Measurements from ENCODE around the gene RPL6.
A peak's percentile ranks its signal among the peaks of the same experiment; 100 is the strongest.

Gene RPL6

GRCh38 chr12:112386726-112387125 lies 22.7 kb downstream of the RPL6 start:
- no peak for DNase-seq
- no CpG with 5 or more reads among the region's 3 CpGs for WGBS (ENCODE audit: extremely low coverage, insufficient coverage, insufficient read length)
- Histone ChIP-seq H2AFZ (ENCODE audit: insufficient read depth, low read length, poor library complexity) (no peak overlapping the region), H4K12ac (ENCODE audit: low read depth, low read length) (no peak overlapping the region), H3K4me1 (ENCODE audit: control insufficient read depth in 1 of 2, insufficient read depth in 2 of 2, low read length in 2 of 2) (peaks cover 0 to 2% of the 10 kb centered on the region in 2 experiments), H2BK5ac (ENCODE audit: low read depth, low read length, poor library complexity) (no peak overlapping the region), H3K36me3 (ENCODE audit: control insufficient read depth in 1 of 2, insufficient read depth in 2 of 2, low read length in 2 of 2) (no peaks in the 10 kb centered on the region), H3K23ac (ENCODE audit: low read length) (no peak overlapping the region), H3K27ac (ENCODE audit: low read depth, low read length) (no peak overlapping the region), H3K18ac (ENCODE audit: low read length) (no peak overlapping the region), H3K4ac (ENCODE audit: low read depth, low read length) (no peak overlapping the region), H3K4me3 (ENCODE audit: low read depth, low read length) (no peak overlapping the region), H2AK5ac (ENCODE audit: low read length) (no peak overlapping the region), H3K27me3 (ENCODE audit: insufficient read depth, low read length) (no peaks in the 10 kb centered on the region), H3K14ac (ENCODE audit: low read length) (no peak overlapping the region), H3K4me2 (ENCODE audit: low read length) (no peak overlapping the region), H2BK120ac (ENCODE audit: insufficient read depth, low read length, poor library complexity) (no peak overlapping the region), H3K79me1 (ENCODE audit: low read length) (peaks cover 6% of the 10 kb centered on the region), H4K8ac (ENCODE audit: low read depth, low read length) (no peak overlapping the region), H3K9ac (ENCODE audit: low read length) (no peak overlapping the region), H3K9me3 (ENCODE audit: insufficient read depth, low read depth, low read length) (no peaks in the 10 kb centered on the region), H4K91ac (ENCODE audit: low read depth, low read length) (no peak overlapping the region), H3K79me2 (ENCODE audit: control insufficient read depth, insufficient read depth, low read length, poor library complexity) (peaks cover 4% of the 10 kb centered on the region), H2BK12ac (ENCODE audit: low read length) (no peak overlapping the region)

DNA sequence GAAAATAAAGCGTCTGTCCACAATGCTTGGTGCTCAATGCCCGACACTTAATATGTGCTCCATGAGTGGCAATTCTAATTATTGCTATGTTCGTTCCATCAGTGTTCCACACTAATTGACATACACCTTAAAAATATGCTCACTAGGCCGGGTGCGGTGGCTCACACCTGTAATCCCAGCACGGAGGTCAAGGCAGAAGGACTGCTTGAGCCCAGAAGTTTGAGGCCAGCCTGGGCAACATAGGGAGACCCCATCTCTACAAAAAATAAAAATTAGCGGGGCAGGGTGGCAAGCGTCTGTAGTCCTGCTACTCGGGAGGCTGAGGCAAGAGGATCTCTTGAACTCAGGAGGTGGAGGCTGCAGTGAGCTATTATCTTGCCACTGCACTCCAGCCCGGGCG lies 26.5 kb downstream of the RPL6 start:
- H3K23ac ChIP-seq (ENCODE audit: low read length), result no peak overlapping the region
- peaks cover 6% of the 10 kb centered on the region for H3K79me1 ChIP-seq (ENCODE audit: low read length)
- H3K36me3 ChIP-seq (ENCODE audit: control insufficient read depth in 1 of 2, insufficient read depth in 2 of 2, low read length in 2 of 2), result no peaks in the 10 kb centered on the region
- no peak overlapping the region for H2BK120ac ChIP-seq (ENCODE audit: insufficient read depth, low read length, poor library complexity)
- H3K4me1 ChIP-seq (ENCODE audit: control insufficient read depth in 1 of 2, insufficient read depth in 2 of 2, low read length in 2 of 2), result peaks cover 6 to 8% of the 10 kb centered on the region in 2 experiments
- H3K9me3 ChIP-seq (ENCODE audit: insufficient read depth, low read depth, low read length), result no peaks in the 10 kb centered on the region
- H3K27me3 ChIP-seq (ENCODE audit: insufficient read depth, low read length), result no peaks in the 10 kb centered on the region
- H3K4me2 ChIP-seq (ENCODE audit: low read length), result peak overlapping the region; percentile 81
- H2BK12ac ChIP-seq (ENCODE audit: low read length), result no peak overlapping the region
- no peak overlapping the region for H3K9ac ChIP-seq (ENCODE audit: low read length)
- WGBS (ENCODE audit: extremely low coverage, insufficient coverage, insufficient read length), result no CpG with 5 or more reads among the region's 11 CpGs
- no peak overlapping the region for H3K27ac ChIP-seq (ENCODE audit: low read depth, low read length)
- no peak overlapping the region for H4K12ac ChIP-seq (ENCODE audit: low read depth, low read length)
- H3K18ac ChIP-seq (ENCODE audit: low read length), result no peak overlapping the region
- no peak overlapping the region for H4K91ac ChIP-seq (ENCODE audit: low read depth, low read length)
- no peak overlapping the region for H3K4ac ChIP-seq (ENCODE audit: low read depth, low read length)
- H2AK5ac ChIP-seq (ENCODE audit: low read length), result no peak overlapping the region
- no peak overlapping the region for H3K14ac ChIP-seq (ENCODE audit: low read length)
- H4K8ac ChIP-seq (ENCODE audit: low read depth, low read length), result peak overlapping the region; percentile 94
- H3K4me3 ChIP-seq (ENCODE audit: low read depth, low read length), result no peak overlapping the region
- DNase-seq, result no peak
- peaks cover 12% of the 10 kb centered on the region for H3K79me2 ChIP-seq (ENCODE audit: control insufficient read depth, insufficient read depth, low read length, poor library complexity)
- no peak overlapping the region for H2AFZ ChIP-seq (ENCODE audit: insufficient read depth, low read length, poor library complexity)
- no peak overlapping the region for H2BK5ac ChIP-seq (ENCODE audit: low read depth, low read length, poor library complexity)

GRCh38 chr12:112381883-112382796 lies 27.3 kb downstream of the RPL6 start, which contains the start of gene HECTD4:
Gene HECTD4 (minus strand): TSS chr12:112382431. CDS start chr12:112382128, 303 bp downstream.
- Histone ChIP-seq H2AFZ (ENCODE audit: insufficient read depth, low read length, poor library complexity) (peak within 1 kb of the TSS; percentile 89), H3K4me1 (ENCODE audit: control insufficient read depth in 1 of 2, insufficient read depth in 2 of 2, low read length in 2 of 2) (peaks cover 6 to 8% of the 10 kb centered on the region in 2 experiments), H4K8ac (ENCODE audit: low read depth, low read length) (peak within 1 kb of the TSS; percentile 94), H2BK5ac (ENCODE audit: low read depth, low read length, poor library complexity) (peak within 1 kb of the TSS; percentile 38), H3K9me3 (ENCODE audit: insufficient read depth, low read depth, low read length) (no peaks in the 10 kb centered on the region), H3K9ac (ENCODE audit: low read length) (peak within 1 kb of the TSS; percentile 85), H3K14ac (ENCODE audit: low read length) (peak within 1 kb of the TSS; percentile 97), H3K18ac (ENCODE audit: low read length) (peak within 1 kb of the TSS; percentile 74), H3K79me1 (ENCODE audit: low read length) (peaks cover 6% of the 10 kb centered on the region), H4K91ac (ENCODE audit: low read depth, low read length) (peak within 1 kb of the TSS; percentile 73), H2BK120ac (ENCODE audit: insufficient read depth, low read length, poor library complexity) (peak within 1 kb of the TSS; percentile 57), H3K4me3 (ENCODE audit: low read depth, low read length) (peak within 1 kb of the TSS; percentile 92), H2AK5ac (ENCODE audit: low read length) (no peak within 1 kb of the TSS), H2BK12ac (ENCODE audit: low read length) (no peak within 1 kb of the TSS), H3K27me3 (ENCODE audit: insufficient read depth, low read length) (no peaks in the 10 kb centered on the region), H3K23ac (ENCODE audit: low read length) (no peak within 1 kb of the TSS), H4K12ac (ENCODE audit: low read depth, low read length) (peak within 1 kb of the TSS; percentile 80), H3K36me3 (ENCODE audit: control insufficient read depth in 1 of 2, insufficient read depth in 2 of 2, low read length in 2 of 2) (no peaks in the 10 kb centered on the region), H3K79me2 (ENCODE audit: control insufficient read depth, insufficient read depth, low read length, poor library complexity) (peaks cover 12% of the 10 kb centered on the region), H3K27ac (ENCODE audit: low read depth, low read length) (peak within 1 kb of the TSS; percentile 61), H3K4ac (ENCODE audit: low read depth, low read length) (peak within 1 kb of the TSS; percentile 65), H3K4me2 (ENCODE audit: low read length) (peak within 1 kb of the TSS; percentile 82)
- whole genome bisulfite sequencing (ENCODE audit: extremely low coverage, insufficient coverage, insufficient read length), result no CpG with 5 or more reads among the region's 106 CpGs
- DNase-seq, result peak; percentile 95 to 97

DNA sequence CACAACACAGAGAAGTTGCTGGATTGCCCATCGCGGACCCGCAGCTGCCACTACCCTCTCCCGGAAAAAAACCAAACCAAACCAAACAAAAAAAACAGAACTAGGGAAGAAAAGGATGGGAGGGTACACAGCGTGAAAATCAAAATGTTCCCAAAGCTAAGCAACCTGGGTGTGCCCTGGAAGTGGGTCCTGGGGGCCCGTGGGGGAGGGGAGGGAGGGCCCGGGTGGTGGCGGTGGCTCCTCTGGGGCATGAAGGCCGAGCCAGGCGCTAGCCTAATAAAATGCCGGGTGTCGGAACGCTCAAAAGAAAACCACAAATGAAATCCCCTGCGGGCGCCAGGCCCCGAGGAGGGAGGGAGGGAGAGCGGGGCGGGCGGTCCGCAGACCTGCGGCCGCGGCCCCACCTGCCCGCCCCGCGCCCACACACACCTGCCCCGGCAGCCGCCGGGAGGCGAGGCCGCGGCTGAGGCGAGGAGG lies 28.0 kb downstream of the RPL6 start:
- Histone ChIP-seq H4K91ac (ENCODE audit: low read depth, low read length) (peak overlapping the region; percentile 70), H3K14ac (ENCODE audit: low read length) (no peak overlapping the region), H3K36me3 (ENCODE audit: control insufficient read depth in 1 of 2, insufficient read depth in 2 of 2, low read length in 2 of 2) (no peaks in the 10 kb centered on the region), H3K9me3 (ENCODE audit: insufficient read depth, low read depth, low read length) (no peaks in the 10 kb centered on the region), H2BK12ac (ENCODE audit: low read length) (no peak overlapping the region), H4K12ac (ENCODE audit: low read depth, low read length) (peak overlapping the region; percentile 21), H3K23ac (ENCODE audit: low read length) (no peak overlapping the region), H3K79me1 (ENCODE audit: low read length) (peaks cover 6% of the 10 kb centered on the region), H3K27me3 (ENCODE audit: insufficient read depth, low read length) (no peaks in the 10 kb centered on the region), H2AFZ (ENCODE audit: insufficient read depth, low read length, poor library complexity) (peak overlapping the region; percentile 85), H3K18ac (ENCODE audit: low read length) (peak overlapping the region; percentile 74), H4K8ac (ENCODE audit: low read depth, low read length) (peak overlapping the region; percentile 82), H2AK5ac (ENCODE audit: low read length) (no peak overlapping the region), H3K4ac (ENCODE audit: low read depth, low read length) (peak overlapping the region; percentile 65), H3K4me3 (ENCODE audit: low read depth, low read length) (peak overlapping the region; percentile 92), H3K4me1 (ENCODE audit: control insufficient read depth in 1 of 2, insufficient read depth in 2 of 2, low read length in 2 of 2) (peaks cover 6 to 8% of the 10 kb centered on the region in 2 experiments), H2BK5ac (ENCODE audit: low read depth, low read length, poor library complexity) (no peak overlapping the region), H3K79me2 (ENCODE audit: control insufficient read depth, insufficient read depth, low read length, poor library complexity) (peaks cover 12% of the 10 kb centered on the region), H3K4me2 (ENCODE audit: low read length) (peak overlapping the region; percentile 82), H3K27ac (ENCODE audit: low read depth, low read length) (peak overlapping the region; percentile 61), H2BK120ac (ENCODE audit: insufficient read depth, low read length, poor library complexity) (no peak overlapping the region), H3K9ac (ENCODE audit: low read length) (peak overlapping the region; percentile 84)
- peak; percentile 69 to 88 for DNase-seq
- no CpG with 5 or more reads among the region's 33 CpGs for WGBS (ENCODE audit: extremely low coverage, insufficient coverage, insufficient read length)

All from trophoblast cell (in vitro differentiated cells and primary cell).